Osteocyte (in vitro differentiated cells): ENCODE measurements around the gene RAPGEF4. TPM values are rescaled to one million over a fixed set of nuclear protein-coding genes. Genes with fewer than 3 reads are reported as not detected.
A peak's percentile ranks its signal among the peaks of the same experiment; 100 is the strongest.

Source experiments
- DNase-seq: peaks from one replicate; pipeline ENCODE4 v3.0.0; 2021; ENCODE audit warnings: mixed read lengths; ENCODE audit not compliant: unreplicated experiment; ENCODE audit errors: extremely low spot score
- H3K27ac Mint-ChIP-seq: one replicate; pipeline ENCODE4 v1.8.0; 2021; ENCODE audit warnings: mild to moderate bottlenecking, mixed read lengths; ENCODE audit not compliant: unreplicated experiment
- H3K27me3 Mint-ChIP-seq: one replicate; pipeline ENCODE4 v1.8.0; 2021; ENCODE audit warnings: mixed read lengths; ENCODE audit not compliant: unreplicated experiment
- H3K36me3 Mint-ChIP-seq: one replicate; pipeline ENCODE4 v1.8.0; 2021; ENCODE audit warnings: mixed read lengths; ENCODE audit not compliant: unreplicated experiment
- H3K4me1 Mint-ChIP-seq: one replicate; pipeline ENCODE4 v1.8.0; 2021; ENCODE audit warnings: mixed read lengths; ENCODE audit not compliant: unreplicated experiment
- H3K4me3 Mint-ChIP-seq: one replicate; pipeline ENCODE4 v1.8.0; 2021; ENCODE audit warnings: mild to moderate bottlenecking, moderate library complexity, mixed read lengths; ENCODE audit not compliant: unreplicated experiment
- H3K9me3 Mint-ChIP-seq: one replicate; pipeline ENCODE4 v1.8.0; 2021; ENCODE audit warnings: mixed read lengths; ENCODE audit not compliant: unreplicated experiment
- total RNA-seq: library from RNA; stranded (reverse); gene quantifications from 2 replicates; pipeline ENCODE4 v1.2.1, GENCODE V29; 2021
- TF ChIP-seq, protein P1 (sequence below): fragments of 200-600 bp; sonication (generic); IDR thresholded peaks from 2 replicates; pipeline ENCODE4 v1.5.0; 2021; ENCODE audit warnings: antibody characterized with exemption, mild to moderate bottlenecking, moderate library complexity

RAPGEF4 gene
- total RNA-seq, 1 donor from 2014 or later: 0.91 TPM

DNA sequence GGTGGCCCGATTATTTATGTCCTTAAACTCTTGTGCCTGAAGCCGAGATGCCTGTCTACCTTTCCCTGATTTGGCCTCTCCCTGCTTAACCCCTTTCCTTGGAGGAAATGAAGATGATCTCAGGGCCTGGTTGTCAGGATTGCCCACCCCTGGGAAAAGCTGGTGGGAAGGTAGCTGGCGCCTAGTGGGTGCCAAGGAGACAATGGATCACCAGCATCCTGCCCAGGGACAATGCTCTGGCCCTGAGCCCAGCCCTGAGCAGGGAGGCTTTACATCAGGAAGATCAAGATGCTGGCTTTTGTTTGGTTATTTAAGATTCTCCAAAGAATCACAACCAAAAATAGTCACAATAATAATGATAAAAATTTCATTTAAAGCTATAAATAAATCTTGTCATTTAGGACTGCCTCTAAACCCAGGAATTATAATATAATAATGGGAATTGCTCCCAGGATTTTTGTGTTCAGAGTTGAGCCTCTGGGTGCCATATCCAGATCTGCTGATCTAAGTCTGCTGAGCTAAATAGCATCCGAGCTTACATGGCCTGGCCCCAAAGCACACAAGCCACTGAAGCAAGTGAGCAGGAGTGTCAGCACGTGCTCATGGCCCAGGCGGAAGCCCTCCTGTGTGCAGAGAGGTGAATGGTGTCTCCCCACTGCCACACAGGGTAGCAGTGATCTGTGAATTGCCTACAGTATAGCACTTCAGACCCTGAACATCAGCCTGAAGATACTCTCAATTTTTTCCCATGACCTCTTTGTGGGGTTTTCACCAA lies 282.2 kb downstream of the RAPGEF4 start:
- no peak overlapping the region for H3K4me3 Mint-ChIP-seq
- TF ChIP-seq, protein P1, sequence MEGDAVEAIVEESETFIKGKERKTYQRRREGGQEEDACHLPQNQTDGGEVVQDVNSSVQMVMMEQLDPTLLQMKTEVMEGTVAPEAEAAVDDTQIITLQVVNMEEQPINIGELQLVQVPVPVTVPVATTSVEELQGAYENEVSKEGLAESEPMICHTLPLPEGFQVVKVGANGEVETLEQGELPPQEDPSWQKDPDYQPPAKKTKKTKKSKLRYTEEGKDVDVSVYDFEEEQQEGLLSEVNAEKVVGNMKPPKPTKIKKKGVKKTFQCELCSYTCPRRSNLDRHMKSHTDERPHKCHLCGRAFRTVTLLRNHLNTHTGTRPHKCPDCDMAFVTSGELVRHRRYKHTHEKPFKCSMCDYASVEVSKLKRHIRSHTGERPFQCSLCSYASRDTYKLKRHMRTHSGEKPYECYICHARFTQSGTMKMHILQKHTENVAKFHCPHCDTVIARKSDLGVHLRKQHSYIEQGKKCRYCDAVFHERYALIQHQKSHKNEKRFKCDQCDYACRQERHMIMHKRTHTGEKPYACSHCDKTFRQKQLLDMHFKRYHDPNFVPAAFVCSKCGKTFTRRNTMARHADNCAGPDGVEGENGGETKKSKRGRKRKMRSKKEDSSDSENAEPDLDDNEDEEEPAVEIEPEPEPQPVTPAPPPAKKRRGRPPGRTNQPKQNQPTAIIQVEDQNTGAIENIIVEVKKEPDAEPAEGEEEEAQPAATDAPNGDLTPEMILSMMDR: no peak
- no peaks in the 10 kb centered on the region for H3K36me3 Mint-ChIP-seq
- H3K9me3 Mint-ChIP-seq: no peaks in the 10 kb centered on the region
- DNase-seq: no peak
- no peaks in the 10 kb centered on the region for H3K4me1 Mint-ChIP-seq
- no peaks in the 10 kb centered on the region for H3K27me3 Mint-ChIP-seq
- no peak overlapping the region for H3K27ac Mint-ChIP-seq

DNA sequence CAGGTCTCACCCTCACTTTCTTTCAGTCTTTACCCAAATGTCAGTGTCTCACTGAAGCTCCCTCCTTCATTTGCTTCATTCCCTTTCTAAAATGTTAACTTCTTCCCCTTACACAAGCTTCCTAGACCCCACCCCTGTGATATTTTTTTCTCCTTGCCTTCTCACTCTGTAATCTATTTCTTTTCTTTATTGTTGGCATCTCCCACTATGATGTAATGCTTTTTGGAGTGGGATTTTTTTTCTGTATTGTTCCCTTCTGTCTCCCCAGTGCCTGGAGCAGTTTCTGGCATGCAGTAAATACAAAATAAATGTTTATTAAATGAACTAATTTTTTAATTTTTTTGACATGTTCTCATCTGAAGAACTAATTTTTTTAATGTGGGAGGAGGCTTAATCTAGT lies 284.1 kb downstream of the RAPGEF4 start:
- no peak overlapping the region for H3K4me3 Mint-ChIP-seq
- no peaks in the 10 kb centered on the region for H3K27me3 Mint-ChIP-seq
- H3K4me1 Mint-ChIP-seq: no peaks in the 10 kb centered on the region
- no peaks in the 10 kb centered on the region for H3K36me3 Mint-ChIP-seq
- no peak overlapping the region for H3K27ac Mint-ChIP-seq
- H3K9me3 Mint-ChIP-seq: no peaks in the 10 kb centered on the region
- DNase-seq: no peak
- TF ChIP-seq, protein P1: no peak

DNA sequence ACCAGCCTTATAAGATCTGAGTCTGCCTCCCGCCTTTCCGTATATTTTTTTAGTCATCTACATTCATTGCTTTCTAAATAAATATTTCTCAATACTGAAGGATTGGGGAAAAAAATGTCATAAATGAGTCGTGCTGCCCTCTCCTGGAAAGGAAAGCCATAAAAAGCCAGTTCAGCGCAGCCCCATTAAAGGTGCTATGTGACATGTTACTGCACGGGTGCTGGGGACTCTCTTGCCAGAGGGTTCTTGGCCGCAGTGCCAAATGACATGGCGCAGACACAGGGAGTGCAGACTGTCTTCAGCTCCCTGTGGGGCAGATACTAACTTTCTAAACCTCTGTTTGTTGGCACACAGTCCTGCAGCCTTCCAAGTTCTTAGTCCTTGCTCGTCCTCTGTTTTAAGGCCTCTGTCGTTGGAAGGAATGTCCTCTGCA lies 286.3 kb downstream of the RAPGEF4 start:
- no peaks in the 10 kb centered on the region for H3K9me3 Mint-ChIP-seq
- H3K4me3 Mint-ChIP-seq: no peak overlapping the region
- H3K36me3 Mint-ChIP-seq: no peaks in the 10 kb centered on the region

DNA sequence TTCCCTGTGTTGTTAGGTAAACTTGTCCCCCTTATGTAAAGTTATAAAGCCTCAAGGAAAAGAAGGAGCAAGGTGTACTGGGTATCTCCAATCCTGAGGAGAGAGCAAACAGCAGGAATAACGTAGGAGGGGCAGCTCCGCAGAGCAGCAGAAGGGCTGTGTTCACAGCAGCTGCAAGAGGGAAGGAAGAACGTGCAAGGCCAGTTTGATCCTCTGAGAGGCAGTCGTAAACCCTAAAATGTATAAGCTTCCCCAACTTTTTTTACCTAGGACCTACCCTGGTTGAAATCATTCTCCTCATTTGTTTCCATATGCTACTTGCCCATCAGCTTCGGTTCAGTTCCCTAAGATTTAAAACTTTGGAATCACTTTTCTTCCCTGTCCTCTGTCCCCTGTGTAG lies 288.1 kb downstream of the RAPGEF4 start:
- no peak for DNase-seq
- TF ChIP-seq, protein P1: no peak
- Mint-ChIP-seq H3K4me3 (no peak overlapping the region), H3K4me1 (peaks cover 11% of the 10 kb centered on the region), H3K9me3 (no peaks in the 10 kb centered on the region), H3K27ac (no peak overlapping the region), H3K36me3 (no peaks in the 10 kb centered on the region), H3K27me3 (no peaks in the 10 kb centered on the region)

More for the DNA sequence above, 286.3 kb downstream of the RAPGEF4 start:
- H3K4me1 Mint-ChIP-seq: no peaks in the 10 kb centered on the region
- no peaks in the 10 kb centered on the region for H3K27me3 Mint-ChIP-seq
- DNase-seq: no peak
- H3K27ac Mint-ChIP-seq: no peak overlapping the region
- TF ChIP-seq, protein P1: peak; percentile 65

DNA sequence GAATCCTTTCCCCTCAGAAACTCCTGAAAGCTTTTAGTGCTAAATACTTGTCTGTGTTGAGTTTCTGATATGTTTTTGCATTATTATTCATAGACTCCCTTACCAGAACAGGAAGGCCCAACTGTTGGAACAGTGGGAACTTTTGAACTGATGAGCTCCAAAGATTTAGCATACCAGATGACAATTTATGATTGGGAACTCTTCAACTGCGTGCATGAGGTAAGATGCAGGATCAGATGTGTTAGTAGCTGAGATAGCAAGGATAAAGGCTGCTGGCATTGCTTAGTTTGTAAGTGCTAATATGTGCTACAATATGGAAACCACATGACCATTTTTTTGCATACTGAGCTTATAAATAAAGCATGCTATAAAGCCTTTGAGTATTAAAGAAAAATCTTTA lies 290.8 kb downstream of the RAPGEF4 start:
- H3K4me1 Mint-ChIP-seq: peaks cover 17% of the 10 kb centered on the region
- no peak overlapping the region for H3K4me3 Mint-ChIP-seq
- no peak overlapping the region for H3K27ac Mint-ChIP-seq
- H3K36me3 Mint-ChIP-seq: no peaks in the 10 kb centered on the region
- DNase-seq: no peak
- H3K9me3 Mint-ChIP-seq: no peaks in the 10 kb centered on the region
- TF ChIP-seq, protein P1: no peak
- no peaks in the 10 kb centered on the region for H3K27me3 Mint-ChIP-seq
